Transverse colon (tissue), 4 donors: Measurements from ENCODE around the gene LAMA3. TPM values are rescaled to one million over a fixed set of nuclear protein-coding genes. Genes with fewer than 3 reads are reported as not detected.

Experiments used
- DNase-seq: peaks from one replicate; pipeline ENCODE4 v3.0.0-alpha.2; 2019
- H3K27ac ChIP-seq, 4 donors: fragments of 200-600 bp; sonication (generic); 2 replicates each; pipeline ENCODE4 v1.5.1; 2016 to 2018; ENCODE audit warnings: inconsistent platforms in 4 of 4
- H3K27me3 ChIP-seq: fragments of 200-600 bp; sonication (generic); 2 replicates; pipeline ENCODE4 v1.5.1; 2017; ENCODE audit warnings: inconsistent platforms
- H3K36me3 ChIP-seq, 4 donors: fragments of 200-600 bp; sonication (generic); 2 replicates each; pipeline ENCODE4 v1.5.1; 2017 to 2019; ENCODE audit warnings: inconsistent platforms in 4 of 4
- H3K4me1 ChIP-seq, 4 donors: fragments of 200-600 bp; sonication (generic); 2 replicates each; pipeline ENCODE4 v1.5.1; 2017 to 2020; ENCODE audit warnings: inconsistent platforms in 4 of 4
- H3K4me3 ChIP-seq, 4 donors: fragments of 200-600 bp; sonication (generic); 1 replicate in 1 of 4; 2 replicates in 3 of 4; pipeline versions ENCODE4 v1.5.1 to v1.6.1; 2017 to 2019; ENCODE audit warnings: inconsistent platforms in 4 of 4
- H3K9me3 ChIP-seq, 2 donors: fragments of 200-600 bp; sonication (generic); 2 replicates each; pipeline ENCODE4 v1.5.1; 2017 to 2019; ENCODE audit warnings: inconsistent platforms in 2 of 2
- EP300 ChIP-seq: sonication (generic); formaldehyde crosslinking; IDR thresholded peaks from one replicate; pipeline ENCODE4 v1.6.1; 2017; ENCODE audit warnings: antibody characterized with exemption, low read depth
- POLR2A ChIP-seq: fragments of 450-650 bp; IDR thresholded peaks from one replicate; pipeline ENCODE4 v1.6.1; 2016; ENCODE audit warnings: antibody characterized with exemption, mild to moderate bottlenecking, moderate library complexity
- POLR2AphosphoS5 ChIP-seq, 3 donors: sonication (generic); formaldehyde crosslinking; IDR thresholded peaks; one replicate each; pipeline ENCODE4 v1.6.1; 2016; ENCODE audit warnings: antibody characterized with exemption in 3 of 3
- WGBS, 2 donors: methylation state at CpG; one replicate each; pipeline ENCODE4 v1.1.5; 2018; ENCODE audit warnings: low coverage in 1 of 2; 5-methylcytosine and 5-hydroxymethylcytosine counted together
- in situ Hi-C, 4 donors: fragments of 200-750 bp; cut with MboI; loops; one replicate each; pipeline versions ENCODE4 v1.15.0 to v1.15.1; 2017; ENCODE audit warnings: low sequenced_read_pairs in 3 of 4, low pct_ligation_motif_present in 1 of 4, low pct_unique_long_range_greater_than_20kb in 1 of 4
- intact Hi-C: fragments of 100-400 bp; cut with DNase I; formaldehyde crosslinking; loops from one replicate; pipeline ENCODE4 v1.15.1; 2023; ENCODE audit warnings: low total_unique reads
- total RNA-seq, 4 donors: library from RNA; depleted of rRNA; stranded (reverse); fragments of >200 nt; gene quantifications; one replicate each; pipeline ENCODE4 v1.1.0, GENCODE V29; 2016
- TF ChIP-seq, protein P1 (sequence below), 5 experiments: fragments of 200-600 bp in 3 of 5; fragments of 450-650 bp in 2 of 5; sonication (generic) in 3 of 5; IDR thresholded peaks; 1 replicate in 2 of 5; 2 replicates in 3 of 5; pipeline ENCODE4 v1.5.1; 2016 to 2017; ENCODE audit warnings: antibody characterized with exemption in 5 of 5, inconsistent platforms in 3 of 5, mild to moderate bottlenecking in 2 of 5, moderate library complexity in 1 of 5

The LAMA3 gene
- total RNA-seq, 4 donors from 2014 or later: 17.5 to 71.8 (median 47.4) TPM

DNA sequence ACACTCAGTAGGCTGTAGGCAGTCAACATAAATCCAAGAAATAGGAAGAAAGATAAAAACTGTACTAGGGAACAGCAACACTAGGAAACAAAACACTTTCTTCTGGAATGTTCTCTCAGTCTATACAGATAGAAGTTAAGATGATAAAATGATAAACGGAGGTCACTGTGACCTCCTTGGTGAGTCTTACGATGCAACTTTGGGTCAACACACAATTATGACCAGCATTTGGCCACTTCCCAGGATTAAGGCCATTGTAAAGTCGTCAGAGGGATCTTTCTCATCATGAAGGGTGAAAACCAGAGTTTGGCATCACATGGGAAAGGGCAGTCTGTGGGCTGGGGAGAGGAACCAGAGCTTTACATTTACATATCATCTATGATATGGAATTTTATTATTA lies 33.4 kb downstream of the LAMA3 start:
- TF ChIP-seq, protein P1, sequence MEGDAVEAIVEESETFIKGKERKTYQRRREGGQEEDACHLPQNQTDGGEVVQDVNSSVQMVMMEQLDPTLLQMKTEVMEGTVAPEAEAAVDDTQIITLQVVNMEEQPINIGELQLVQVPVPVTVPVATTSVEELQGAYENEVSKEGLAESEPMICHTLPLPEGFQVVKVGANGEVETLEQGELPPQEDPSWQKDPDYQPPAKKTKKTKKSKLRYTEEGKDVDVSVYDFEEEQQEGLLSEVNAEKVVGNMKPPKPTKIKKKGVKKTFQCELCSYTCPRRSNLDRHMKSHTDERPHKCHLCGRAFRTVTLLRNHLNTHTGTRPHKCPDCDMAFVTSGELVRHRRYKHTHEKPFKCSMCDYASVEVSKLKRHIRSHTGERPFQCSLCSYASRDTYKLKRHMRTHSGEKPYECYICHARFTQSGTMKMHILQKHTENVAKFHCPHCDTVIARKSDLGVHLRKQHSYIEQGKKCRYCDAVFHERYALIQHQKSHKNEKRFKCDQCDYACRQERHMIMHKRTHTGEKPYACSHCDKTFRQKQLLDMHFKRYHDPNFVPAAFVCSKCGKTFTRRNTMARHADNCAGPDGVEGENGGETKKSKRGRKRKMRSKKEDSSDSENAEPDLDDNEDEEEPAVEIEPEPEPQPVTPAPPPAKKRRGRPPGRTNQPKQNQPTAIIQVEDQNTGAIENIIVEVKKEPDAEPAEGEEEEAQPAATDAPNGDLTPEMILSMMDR (IDR thresholded peaks at IDR 0.05): no peak
- TF ChIP-seq POLR2AphosphoS5 (IDR thresholded peaks at IDR 0.05): no peak
- TF ChIP-seq POLR2A: no peak
- no peak for TF ChIP-seq EP300
- Histone ChIP-seq H3K4me3 (no peak overlapping the region), H3K36me3 (no peaks in the 10 kb centered on the region), H3K27me3 (no peaks in the 10 kb centered on the region), H3K4me1 (peaks cover 0 to 11% (median 4%) of the 10 kb centered on the region in 4 donors), H3K27ac (no peak overlapping the region), H3K9me3 (no peaks in the 10 kb centered on the region)
- in situ Hi-C loops: no loop called here
- no peak for DNase-seq
- intact Hi-C loops: no loop called here
- WGBS, 2 donors: 34% methylated on average over 3 of the region's 3 CpGs

DNA sequence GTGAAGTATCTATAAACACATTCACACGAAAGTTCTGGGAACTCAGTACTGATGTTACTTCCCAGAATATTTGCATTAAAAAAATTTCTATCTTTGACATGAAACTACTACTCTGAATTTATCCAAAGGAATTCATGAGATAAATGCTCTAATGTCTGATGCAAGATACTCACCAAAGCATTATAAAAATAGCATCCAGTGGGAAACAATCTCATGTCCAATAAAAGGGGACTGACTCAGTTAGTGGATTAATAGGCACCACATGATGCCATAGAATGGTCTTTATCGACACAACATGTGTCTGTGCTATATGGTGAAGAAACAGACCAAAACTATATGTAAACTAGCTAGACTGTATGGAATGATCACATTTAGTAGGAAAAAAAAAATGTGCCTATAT lies 33.9 kb downstream of the LAMA3 start:
- 65 to 74% methylated on average over 2 of the region's 2 CpGs for WGBS, 2 donors

DNA sequence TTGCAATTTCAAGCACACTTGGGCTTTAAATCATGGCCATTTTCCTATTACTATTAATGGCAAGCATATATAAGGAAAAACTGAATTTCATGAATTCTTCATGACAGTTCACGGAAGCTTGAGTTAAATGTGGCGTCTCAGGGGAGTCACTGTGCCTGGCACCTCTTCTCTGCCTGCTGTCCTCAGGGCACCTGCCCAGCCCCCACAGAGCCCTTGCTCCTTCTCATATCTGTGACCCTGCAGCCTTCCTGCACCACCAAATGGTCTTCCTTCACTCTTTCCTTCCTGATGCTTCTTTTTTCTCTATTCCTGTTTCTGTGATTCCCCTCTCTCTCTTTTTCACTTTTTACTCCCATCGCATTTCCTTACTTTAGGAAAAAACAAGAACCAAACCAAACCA lies 35.4 kb downstream of the LAMA3 start:
- TF ChIP-seq POLR2AphosphoS5 (IDR thresholded peaks at IDR 0.05): no peak
- TF ChIP-seq EP300: no peak
- TF ChIP-seq, protein P1 (IDR thresholded peaks at IDR 0.05): no peak
- no peak for TF ChIP-seq POLR2A
- in situ Hi-C loops (no loop called here), intact Hi-C loops (no loop called here)
- Histone ChIP-seq H3K27me3 (no peaks in the 10 kb centered on the region), H3K9me3 (no peaks in the 10 kb centered on the region), H3K4me3 (no peak overlapping the region), H3K4me1 (peaks cover 0 to 11% (median 4%) of the 10 kb centered on the region in 4 donors), H3K27ac (no peak overlapping the region), H3K36me3 (no peaks in the 10 kb centered on the region)
- no peak for DNase-seq
- 78 to 91% methylated on average over 3 of the region's 3 CpGs for WGBS, 2 donors

More for the DNA sequence above, 33.9 kb downstream of the LAMA3 start:
- Histone ChIP-seq H3K4me3 (no peak overlapping the region), H3K27ac (no peak overlapping the region), H3K4me1 (peaks cover 0 to 11% (median 4%) of the 10 kb centered on the region in 4 donors), H3K9me3 (no peaks in the 10 kb centered on the region), H3K36me3 (no peaks in the 10 kb centered on the region), H3K27me3 (no peaks in the 10 kb centered on the region)
- in situ Hi-C loops (no loop called here), intact Hi-C loops (no loop called here)
- TF ChIP-seq, protein P1 (IDR thresholded peaks at IDR 0.05): no peak
- no peak for TF ChIP-seq EP300
- TF ChIP-seq POLR2A: no peak
- no peak for TF ChIP-seq POLR2AphosphoS5 (IDR thresholded peaks at IDR 0.05)
- DNase-seq: no peak

DNA sequence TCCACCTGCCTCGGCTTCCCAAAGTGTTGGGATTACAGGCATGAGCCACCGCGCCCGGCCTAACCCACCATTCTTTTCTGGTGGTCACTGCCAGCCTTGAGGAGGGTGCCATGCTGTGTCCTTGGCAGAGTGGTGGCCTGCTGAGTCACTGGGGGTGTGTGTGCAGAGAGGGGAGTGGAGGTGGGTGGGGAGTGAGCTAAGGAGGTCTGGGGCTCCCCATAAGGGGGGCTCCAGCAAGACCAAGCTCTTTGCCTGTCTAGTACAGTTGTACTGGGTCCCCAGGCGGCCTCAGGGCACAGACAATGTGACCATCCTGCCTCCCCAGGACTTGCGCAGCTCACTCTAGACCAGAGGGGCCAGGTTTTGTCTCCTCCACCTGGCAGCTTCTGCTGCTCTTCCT lies 36.1 kb downstream of the LAMA3 start:
- no peak overlapping the region for H3K4me3 ChIP-seq
- H3K9me3 ChIP-seq: no peaks in the 10 kb centered on the region
- DNase-seq: no peak
- 81% methylated on average over 6 of the region's 6 CpGs; no CpG with 5 or more reads in 1 of the 2 donors for WGBS, 2 donors
- no peaks in the 10 kb centered on the region for H3K27me3 ChIP-seq
- in situ Hi-C loops (no loop called here), intact Hi-C loops (no loop called here)
- no peak overlapping the region for H3K27ac ChIP-seq
- TF ChIP-seq POLR2A: no peak
- TF ChIP-seq POLR2AphosphoS5 (IDR thresholded peaks at IDR 0.05): no peak
- TF ChIP-seq, protein P1 (IDR thresholded peaks at IDR 0.05): no peak
- no peak for TF ChIP-seq EP300
- peaks cover 0 to 11% (median 4%) of the 10 kb centered on the region in 4 donors for H3K4me1 ChIP-seq
- no peaks in the 10 kb centered on the region for H3K36me3 ChIP-seq
